Vagina (tissue), 2 donors: ENCODE data around the gene MYZAP.

ENCODE experiments used
- POLR2A ChIP-seq, 2 donors: fragments of 450-650 bp; IDR thresholded peaks; one replicate each; pipeline ENCODE4 v1.6.1; 2017; ENCODE audit warnings: antibody characterized with exemption in 2 of 2, mild to moderate bottlenecking in 2 of 2, moderate library complexity in 2 of 2
- TF ChIP-seq, protein P1 (sequence below), 3 experiments: fragments of 450-650 bp in 2 of 3; fragments of 200-600 bp in 1 of 3; sonication (generic) in 1 of 3; IDR thresholded peaks; one replicate each; pipeline ENCODE4 v1.5.1; 2017 to 2019; ENCODE audit warnings: antibody characterized with exemption in 3 of 3, mild to moderate bottlenecking in 2 of 3, moderate library complexity in 2 of 3

GRCh38 chr15:57624730-57625129, 33.0 kb downstream of the MYZAP start:
- TF ChIP-seq, protein P1, sequence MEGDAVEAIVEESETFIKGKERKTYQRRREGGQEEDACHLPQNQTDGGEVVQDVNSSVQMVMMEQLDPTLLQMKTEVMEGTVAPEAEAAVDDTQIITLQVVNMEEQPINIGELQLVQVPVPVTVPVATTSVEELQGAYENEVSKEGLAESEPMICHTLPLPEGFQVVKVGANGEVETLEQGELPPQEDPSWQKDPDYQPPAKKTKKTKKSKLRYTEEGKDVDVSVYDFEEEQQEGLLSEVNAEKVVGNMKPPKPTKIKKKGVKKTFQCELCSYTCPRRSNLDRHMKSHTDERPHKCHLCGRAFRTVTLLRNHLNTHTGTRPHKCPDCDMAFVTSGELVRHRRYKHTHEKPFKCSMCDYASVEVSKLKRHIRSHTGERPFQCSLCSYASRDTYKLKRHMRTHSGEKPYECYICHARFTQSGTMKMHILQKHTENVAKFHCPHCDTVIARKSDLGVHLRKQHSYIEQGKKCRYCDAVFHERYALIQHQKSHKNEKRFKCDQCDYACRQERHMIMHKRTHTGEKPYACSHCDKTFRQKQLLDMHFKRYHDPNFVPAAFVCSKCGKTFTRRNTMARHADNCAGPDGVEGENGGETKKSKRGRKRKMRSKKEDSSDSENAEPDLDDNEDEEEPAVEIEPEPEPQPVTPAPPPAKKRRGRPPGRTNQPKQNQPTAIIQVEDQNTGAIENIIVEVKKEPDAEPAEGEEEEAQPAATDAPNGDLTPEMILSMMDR (IDR thresholded peaks at IDR 0.05): no peak
- no peak for TF ChIP-seq POLR2A (IDR thresholded peaks at IDR 0.05)
